Inflammatory macrophage (primary cell): ENCODE measurements around the gene RNU6-1.

ENCODE experiments used
- DNase-seq, 2 donors: peaks; one replicate each; pipeline ENCODE4 v3.0.0-alpha.2; 2020 to 2022

The RNU6-1 gene

GRCh38 chr15:67820992-67821783 lies 18.7 kb downstream of the RNU6-1 start:
- peak; percentile 26 to 41 for DNase-seq

DNA sequence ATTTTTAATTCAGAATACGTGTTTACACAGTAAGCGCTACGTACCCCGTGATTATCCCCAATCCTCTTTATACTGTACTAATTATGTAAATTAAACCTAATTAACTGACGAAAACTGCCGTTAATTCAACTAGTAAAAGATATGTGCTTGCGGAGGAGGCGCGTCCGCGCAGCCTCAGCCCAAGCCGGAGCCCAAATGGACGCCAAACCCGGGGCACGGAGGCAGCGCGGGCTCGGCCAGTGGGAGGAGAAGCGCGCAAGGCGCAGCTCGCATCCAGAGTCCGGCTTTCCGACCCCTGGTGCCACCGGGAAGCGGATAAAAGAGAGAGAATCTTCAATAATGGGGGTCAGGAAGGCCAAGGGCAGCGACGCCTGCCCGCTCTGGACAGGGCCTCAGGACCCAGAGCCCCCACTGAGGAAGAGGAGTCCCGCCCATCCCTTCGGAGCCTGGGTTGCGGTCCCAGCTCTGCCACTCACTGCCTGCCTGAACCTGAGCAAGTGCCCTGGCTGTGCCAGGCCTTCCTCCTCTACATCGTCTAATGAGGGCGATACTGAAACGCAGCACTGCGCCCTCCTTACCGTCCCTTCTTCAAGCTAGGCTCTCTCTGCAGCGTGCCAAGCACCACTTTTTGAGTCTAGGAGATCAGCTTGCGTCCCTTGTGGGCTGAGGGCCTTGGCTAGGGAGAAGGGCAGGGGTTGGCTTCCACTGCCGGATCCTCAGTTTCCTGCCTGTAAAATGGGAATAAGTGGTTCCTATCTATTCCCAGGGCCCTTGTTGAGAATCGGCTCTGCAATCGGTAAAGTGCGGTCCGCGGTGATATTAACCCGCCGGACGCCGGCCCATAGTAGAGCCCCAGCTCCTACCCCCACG lies 19.5 kb downstream of the RNU6-1 start:
- DNase-seq = no peak

DNA sequence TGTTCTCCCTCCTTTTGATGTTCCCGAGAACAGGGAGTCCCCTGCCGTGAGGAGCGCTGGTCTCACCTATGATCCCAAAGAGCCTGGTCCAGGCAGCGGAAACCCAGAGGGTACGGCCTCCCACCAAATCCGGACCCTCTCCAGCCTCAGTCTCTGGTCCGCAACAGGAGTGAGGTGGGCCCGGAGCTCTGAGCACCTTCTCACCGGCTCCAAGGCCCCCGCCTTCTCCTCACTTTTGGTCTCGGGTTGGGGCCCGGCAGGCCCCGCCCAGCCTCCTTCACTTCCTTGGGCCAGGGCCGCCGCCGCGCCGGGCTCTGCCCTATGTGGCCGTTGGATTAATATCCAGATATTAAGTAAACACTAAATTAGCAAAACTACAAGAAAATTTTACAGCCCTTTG lies 20.2 kb downstream of the RNU6-1 start:
- no peak for DNase-seq

GRCh38 chr15:67818464-67818863 lies 21.4 kb downstream of the RNU6-1 start:
- DNase-seq = no peak

DNA sequence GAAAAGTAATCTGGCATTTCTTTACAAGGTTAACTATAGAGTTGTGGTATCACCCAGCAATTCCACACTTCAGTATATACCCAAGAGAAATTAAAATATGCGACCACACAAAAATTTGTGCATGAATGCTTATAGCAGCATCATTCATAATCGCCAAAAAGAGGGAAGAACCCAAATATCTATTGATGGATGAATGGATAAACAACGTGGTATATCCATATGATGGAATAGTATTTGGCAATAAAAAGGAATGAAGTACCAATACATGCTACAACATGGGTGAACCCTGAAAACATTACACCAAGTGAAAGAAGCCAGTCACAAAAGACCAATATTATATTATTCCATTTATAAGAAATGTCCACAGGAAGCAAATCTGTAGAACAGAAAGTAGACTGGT lies 23.2 kb downstream of the RNU6-1 start:
- DNase-seq = no peak

DNA sequence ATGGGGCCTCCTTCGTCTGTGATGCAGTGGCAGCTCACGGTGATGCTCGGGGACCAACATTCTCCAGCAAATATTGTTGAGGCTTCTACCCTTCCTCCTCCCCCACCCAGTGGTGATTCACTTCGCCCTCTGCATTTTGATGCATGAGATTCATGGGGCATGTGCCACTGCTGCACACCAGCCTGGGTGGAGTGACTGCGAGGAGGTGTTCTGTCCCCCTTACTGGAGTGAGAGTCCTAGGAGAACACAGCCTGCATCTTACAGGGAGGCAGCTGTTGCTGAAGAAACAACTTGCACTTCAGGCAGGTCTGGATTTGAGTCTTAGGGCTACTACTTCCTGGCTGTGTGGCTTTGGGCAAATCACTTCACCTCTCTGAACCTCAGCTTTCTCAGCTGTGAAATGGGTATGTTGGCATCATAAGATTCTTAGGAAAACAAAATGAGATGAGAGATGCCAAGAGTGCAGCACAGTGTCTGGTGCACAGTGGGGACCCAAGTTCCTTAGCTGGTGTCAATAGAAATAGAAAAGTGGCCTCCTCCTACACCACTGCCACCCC lies 24.7 kb downstream of the RNU6-1 start:
- DNase-seq = no peak

DNA sequence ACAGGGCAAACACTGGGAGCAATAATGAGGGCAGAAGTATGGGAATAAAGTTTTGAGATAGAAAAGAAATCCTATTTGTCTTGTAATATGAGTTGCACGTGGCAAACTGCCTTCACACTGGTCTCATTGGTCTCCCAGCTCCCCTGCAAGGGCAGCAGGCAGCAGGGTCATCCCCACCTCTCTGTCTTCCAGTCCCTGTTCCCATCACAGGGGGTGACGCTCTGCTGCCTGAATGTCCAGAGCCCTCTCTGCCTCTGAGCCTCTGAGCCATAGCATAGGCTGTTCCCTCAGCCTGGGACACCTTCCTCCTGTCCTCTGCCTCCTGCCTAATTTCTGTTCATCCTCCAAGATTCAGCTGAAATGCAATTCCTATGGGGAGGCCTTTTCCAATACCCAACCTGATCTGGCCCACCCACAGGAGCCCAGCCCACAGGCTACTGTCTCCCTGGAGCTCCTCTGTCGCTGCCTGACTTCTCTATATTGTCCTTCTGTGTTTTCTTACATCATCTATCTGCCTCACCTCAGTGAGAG lies 26.7 kb downstream of the RNU6-1 start:
- no peak for DNase-seq

- no peak for DNase-seq
Observed at GRCh38 chr15:67812241-67812644, 27.6 kb downstream of the RNU6-1 start.

DNA sequence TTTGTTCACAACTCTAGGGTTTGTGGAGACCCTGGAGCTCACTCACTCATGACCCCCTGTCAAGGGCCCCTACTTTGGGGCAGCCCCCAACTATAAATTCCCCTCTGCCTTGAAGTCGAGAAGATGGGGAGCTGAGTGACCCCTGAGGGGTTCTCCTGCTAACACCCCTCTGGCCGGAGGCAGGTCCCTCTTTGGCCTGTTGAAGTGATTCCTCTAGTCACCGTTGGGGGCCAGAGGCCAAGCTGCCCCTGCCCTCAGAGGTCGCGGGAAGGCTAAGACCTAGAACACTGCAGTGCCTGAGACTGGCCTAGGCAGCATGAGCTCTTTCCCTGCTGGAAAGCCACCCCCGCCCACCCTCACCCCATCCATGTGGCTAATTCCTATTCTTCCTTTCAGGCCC lies 30.0 kb downstream of the RNU6-1 start:
- DNase-seq = no peak

DNA sequence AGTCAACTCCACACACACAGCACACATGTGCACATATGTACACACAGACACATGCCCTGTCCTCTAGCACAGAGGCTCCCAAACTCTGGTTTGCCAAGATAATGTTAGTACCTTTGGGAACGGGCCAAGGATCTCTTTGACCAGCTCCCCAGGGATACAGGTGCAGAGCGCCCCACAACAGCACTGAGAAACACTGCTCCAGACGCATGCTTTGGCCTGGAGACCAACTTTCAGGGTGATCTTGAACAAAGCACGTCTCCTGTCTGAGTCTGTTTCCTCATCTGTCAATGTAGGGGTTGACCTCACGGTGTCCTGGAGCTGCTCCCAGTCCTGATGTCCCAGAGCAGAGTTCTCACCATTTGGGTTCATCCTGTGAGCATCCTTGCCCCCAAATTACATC lies 30.4 kb downstream of the RNU6-1 start:
- no peak for DNase-seq

DNA sequence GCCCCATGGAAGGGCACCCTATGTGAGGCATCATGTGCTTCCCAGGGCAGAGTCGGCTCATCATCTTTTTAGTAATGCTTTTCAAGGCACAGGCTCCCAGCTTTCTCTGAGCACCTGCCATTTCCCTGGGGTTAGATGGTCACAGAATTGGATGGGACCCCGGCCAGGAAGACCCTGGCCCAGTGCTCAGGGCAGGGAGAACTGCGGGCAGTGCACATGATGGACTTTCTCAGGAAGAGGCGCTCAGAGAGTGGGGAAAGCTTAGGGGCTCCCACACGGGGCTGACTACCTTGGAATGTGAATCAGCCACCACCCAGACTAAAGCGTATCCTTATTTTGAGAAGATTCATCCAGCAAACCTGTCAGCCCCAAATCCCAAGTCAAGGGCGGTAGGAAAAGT lies 31.0 kb downstream of the RNU6-1 start:
- DNase-seq = no peak

DNA sequence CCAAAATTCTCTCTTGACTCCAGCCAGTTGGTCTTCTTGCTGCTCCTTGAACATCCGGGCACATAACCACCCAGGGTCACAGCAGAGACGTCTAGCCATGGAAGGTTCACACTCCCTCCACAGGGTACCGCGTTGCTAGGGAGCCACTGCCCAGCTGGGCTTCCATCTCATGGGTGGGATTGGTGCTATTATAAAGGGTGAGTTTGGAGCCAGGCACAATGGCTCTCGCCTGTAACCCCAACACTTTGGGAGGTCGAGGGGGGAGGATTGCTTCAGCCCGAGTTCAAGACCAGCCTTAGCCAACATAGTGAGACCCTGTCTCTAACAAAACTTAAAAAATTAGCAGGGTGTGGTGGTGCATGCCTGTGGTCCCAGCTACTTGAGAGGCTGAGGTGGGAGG lies 32.0 kb downstream of the RNU6-1 start:
- no peak for DNase-seq

- no peak for DNase-seq
Observed at GRCh38 chr15:67807141-67807540, 32.7 kb downstream of the RNU6-1 start.

- no peak for DNase-seq
Observed at GRCh38 chr15:67806536-67806935, 33.3 kb downstream of the RNU6-1 start.

- DNase-seq = no peak
Observed at GRCh38 chr15:67805666-67806516, 34.0 kb downstream of the RNU6-1 start.

DNA sequence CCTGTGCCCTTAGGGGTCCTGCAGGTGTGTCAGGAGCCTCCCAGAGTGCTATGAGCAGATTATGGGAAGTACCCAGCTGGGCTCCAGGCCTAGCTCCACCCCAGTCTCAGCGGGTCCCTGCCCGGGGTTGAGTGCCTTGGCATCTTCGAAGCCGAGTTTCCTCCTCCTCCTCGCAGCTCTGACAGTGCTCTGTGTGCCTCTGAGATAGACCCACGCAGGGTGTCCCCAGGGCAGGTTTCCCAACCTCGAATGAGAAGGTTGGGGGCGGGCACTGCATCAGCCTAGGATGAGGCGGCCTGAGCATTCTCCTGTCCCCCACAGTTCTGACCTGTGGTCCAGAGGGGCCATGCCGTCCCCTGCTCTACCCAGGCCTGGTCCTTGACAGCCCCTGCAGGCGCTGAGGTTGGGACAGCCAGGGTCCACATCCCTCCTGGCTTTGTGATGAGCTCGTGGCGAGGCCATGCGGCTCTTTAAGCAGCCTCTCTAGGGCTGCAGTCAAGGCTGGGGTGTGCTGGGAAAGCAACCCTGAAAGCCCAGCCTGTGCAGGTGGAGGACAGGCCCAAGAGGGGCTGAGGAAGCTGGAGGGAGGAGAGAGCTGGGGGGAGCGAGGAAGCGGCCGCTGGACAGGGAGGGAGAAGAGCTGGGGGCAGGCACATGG lies 34.7 kb downstream of the RNU6-1 start:
- DNase-seq = no peak

- no peak for DNase-seq
Observed at GRCh38 chr15:67803996-67804843, 35.6 kb downstream of the RNU6-1 start.

GRCh38 chr15:67803299-67803698 lies 36.5 kb downstream of the RNU6-1 start:
- DNase-seq = no peak

- no peak for DNase-seq
Observed at GRCh38 chr15:67801926-67802914, 37.6 kb downstream of the RNU6-1 start.

DNA sequence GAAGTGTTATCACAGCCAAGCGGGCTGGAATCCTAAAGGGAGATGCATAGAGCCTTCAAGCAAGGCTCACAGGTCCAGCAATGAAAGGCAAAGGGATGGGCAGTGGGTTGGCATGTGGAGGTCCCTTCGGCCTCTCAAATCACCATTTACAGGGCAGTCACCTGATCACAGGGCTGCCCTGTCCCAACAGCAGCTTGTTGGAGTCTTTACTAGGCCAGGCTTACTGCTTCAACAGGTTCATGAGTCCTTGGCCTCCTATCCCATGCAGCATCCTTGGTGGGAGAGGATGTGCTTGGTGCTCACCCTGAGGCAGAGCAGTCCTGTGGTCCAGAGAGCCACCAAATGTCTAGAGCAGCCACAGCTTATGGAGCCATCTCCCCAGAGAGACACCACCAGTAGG lies 38.7 kb downstream of the RNU6-1 start:
- no peak for DNase-seq
